ENCODE results near the gene ERCC4.

Gene ERCC4

GRCh38 chr16:13994239-13995106, 74.5 kb downstream of the ERCC4 start:
- TF ChIP-seq MAX (IDR thresholded peaks at IDR 0.05; ENCODE audit: low read depth, low read length) (no peak), CTCF (IDR thresholded peaks at IDR 0.05; ENCODE audit: low read depth, low read length) (no peak), MYC (IDR thresholded peaks at IDR 0.05; ENCODE audit: low read depth, low read length) (no peak), POLR2A (IDR thresholded peaks at IDR 0.05; ENCODE audit: extremely low read depth, insufficient read length) (no peak)
- no peak for DNase-seq (ENCODE audit: low read depth)
- no peak overlapping the region for H3K4me3 ChIP-seq (ENCODE audit: low read depth, low read length)

- TF ChIP-seq POLR2A (IDR thresholded peaks at IDR 0.05; ENCODE audit: extremely low read depth, insufficient read length), result no peak
- TF ChIP-seq MYC (IDR thresholded peaks at IDR 0.05; ENCODE audit: low read depth, low read length), result no peak
- no peak for TF ChIP-seq CTCF (IDR thresholded peaks at IDR 0.05; ENCODE audit: low read depth, low read length)
- TF ChIP-seq MAX (IDR thresholded peaks at IDR 0.05; ENCODE audit: low read depth, low read length), result no peak
- DNase-seq (ENCODE audit: low read depth), result no peak
- no peak overlapping the region for H3K4me3 ChIP-seq (ENCODE audit: low read depth, low read length)
These were observed 75.2 kb downstream of the ERCC4 start for GRCh38 chr16:13995194-13995593.

- no peak for DNase-seq (ENCODE audit: low read depth)
- TF ChIP-seq MYC (IDR thresholded peaks at IDR 0.05; ENCODE audit: low read depth, low read length) (no peak), MAX (IDR thresholded peaks at IDR 0.05; ENCODE audit: low read depth, low read length) (no peak), POLR2A (IDR thresholded peaks at IDR 0.05; ENCODE audit: extremely low read depth, insufficient read length) (no peak), CTCF (IDR thresholded peaks at IDR 0.05; ENCODE audit: low read depth, low read length) (no peak)
- no peak overlapping the region for H3K4me3 ChIP-seq (ENCODE audit: low read depth, low read length)
These were observed 76.9 kb downstream of the ERCC4 start for GRCh38 chr16:13996778-13997288.

- no peak overlapping the region for H3K4me3 ChIP-seq (ENCODE audit: low read depth, low read length)
- no peak for TF ChIP-seq MAX (IDR thresholded peaks at IDR 0.05; ENCODE audit: low read depth, low read length)
- TF ChIP-seq POLR2A (IDR thresholded peaks at IDR 0.05; ENCODE audit: extremely low read depth, insufficient read length), result no peak
- no peak for TF ChIP-seq MYC (IDR thresholded peaks at IDR 0.05; ENCODE audit: low read depth, low read length)
- TF ChIP-seq CTCF (IDR thresholded peaks at IDR 0.05; ENCODE audit: low read depth, low read length), result no peak
- DNase-seq (ENCODE audit: low read depth), result no peak
These were observed 77.6 kb downstream of the ERCC4 start for GRCh38 chr16:13997526-13997925.

GRCh38 chr16:13997933-13998332, 78.0 kb downstream of the ERCC4 start:
- TF ChIP-seq CTCF (IDR thresholded peaks at IDR 0.05; ENCODE audit: low read depth, low read length) (no peak), MAX (IDR thresholded peaks at IDR 0.05; ENCODE audit: low read depth, low read length) (no peak), MYC (IDR thresholded peaks at IDR 0.05; ENCODE audit: low read depth, low read length) (no peak), POLR2A (IDR thresholded peaks at IDR 0.05; ENCODE audit: extremely low read depth, insufficient read length) (no peak)
- no peak overlapping the region for H3K4me3 ChIP-seq (ENCODE audit: low read depth, low read length)
- DNase-seq (ENCODE audit: low read depth), result peak; percentile 39
